HepG2 (cell line): ENCODE data around the gene CRLF2. TPM values are rescaled to one million over a fixed set of nuclear protein-coding genes. Genes with fewer than 3 reads are reported as not detected.

Experiments used
- ATAC-seq: fragments of 200-7000 bp; cut with Tn5 transposase; 3 replicates; pipeline ENCODE4 v1.9.1; 2020; ENCODE audit warnings: mild to moderate bottlenecking, moderate library complexity
- BruUV-seq: library from RNA; stranded (reverse); fragments of 400-500 nt; replicated peaks from 2 replicates; lab custom pipeline; 2021; lab: Mats Ljungman, UMichigan
- CTCF ChIA-PET: fragments of 300-600 bp; formaldehyde crosslinking; extraction: SDS; loops from one replicate; lab custom pipeline; 2021; ENCODE audit warnings: low total read pairs, inconsistent platforms, low intra/inter-chr PET ratio; lab: Yijun Ruan, JAX
- POLR2A ChIA-PET: fragments of 350-600 bp; sonication (Branson Sonifier 250); formaldehyde crosslinking; loops from one replicate; lab custom pipeline; 2020; ENCODE audit warnings: antibody characterized with exemption, inconsistent platforms; lab: Yijun Ruan, JAX
- DNase-seq: peaks from one replicate; pipeline ENCODE4 v3.0.0-alpha.2; 2015; ENCODE audit warnings: low spot score
- FAIRE-seq: peaks from 3 replicates; lab custom pipeline; 2011; peaks lifted over from hg19 to GRCh38; lab: Jason Lieb, UNC
- H2AFZ ChIP-seq: one replicate; pipeline ENCODE4 v1.6.1; 2011; ENCODE audit warnings: low read length, inconsistent platforms
- H3K27ac ChIP-seq: fragments of 300-600 bp; 3 replicates; pipeline ENCODE4 v1.8.0; 2011; ENCODE audit warnings: mixed run types, mild to moderate bottlenecking, mixed read lengths, low read length, inconsistent platforms; ENCODE audit not compliant: insufficient read depth; ENCODE audit errors: extremely low read length
- H3K27me3 ChIP-seq, 2 experiments: fragments of 200-600 bp in 1 of 2; 2 replicates in 1 of 2; 3 replicates in 1 of 2; pipeline versions ENCODE4 v1.6.0 to v1.8.0; 2011; ENCODE audit warnings: low read length in 2 of 2, mild to moderate bottlenecking in 2 of 2, moderate library complexity in 2 of 2, inconsistent platforms in 1 of 2; ENCODE audit not compliant: insufficient read depth in 2 of 2, control insufficient read depth in 1 of 2
- H3K36me3 ChIP-seq, 2 experiments: fragments of 200-600 bp in 1 of 2; replicated peaks in 1 of 2; 2 replicates in 1 of 2; 3 replicates in 1 of 2; pipeline versions ENCODE4 v1.5.1 to v1.8.0; 2011; ENCODE audit warnings: low read length in 2 of 2, inconsistent platforms in 1 of 2; ENCODE audit not compliant: insufficient read depth in 2 of 2, control insufficient read depth in 1 of 2
- H3K4me1 ChIP-seq: 2 replicates; pipeline ENCODE4 v1.5.1; 2012; ENCODE audit warnings: low read length, inconsistent platforms; ENCODE audit not compliant: insufficient read depth
- H3K4me2 ChIP-seq: 2 replicates; pipeline ENCODE4 v1.6.0; 2011; ENCODE audit warnings: low read depth, low read length, inconsistent platforms
- H3K4me3 ChIP-seq, 3 experiments: fragments of 200-600 bp in 1 of 3; sonication (generic), shearing (Covaris generic) in 1 of 3; replicated peaks in 1 of 3; 2 replicates each; pipeline ENCODE4 v1.5.1; 2011 to 2016; ENCODE audit warnings: low read length in 3 of 3, inconsistent platforms in 2 of 3, low read depth in 2 of 3, mild to moderate bottlenecking in 2 of 3, control low read depth in 1 of 3, mixed read lengths in 1 of 3; ENCODE audit not compliant: insufficient read depth in 1 of 3
- H3K79me2 ChIP-seq: one replicate; pipeline ENCODE4 v1.6.1; 2011; ENCODE audit warnings: low read length, inconsistent platforms; ENCODE audit not compliant: insufficient read depth
- H3K9ac ChIP-seq: 2 replicates; pipeline ENCODE4 v1.6.0; 2011; ENCODE audit warnings: mild to moderate bottlenecking, low read depth, low read length, inconsistent platforms; ENCODE audit not compliant: insufficient read depth
- H3K9me3 ChIP-seq: 2 replicates; pipeline ENCODE4 v1.5.1; 2012; ENCODE audit warnings: mild to moderate bottlenecking, low read length
- H4K20me1 ChIP-seq: 2 replicates; pipeline ENCODE4 v1.6.0; 2011; ENCODE audit warnings: inconsistent platforms, mild to moderate bottlenecking, low read length, moderate library complexity; ENCODE audit not compliant: insufficient read depth
- HOXA3 ChIP-seq: sonication (generic); formaldehyde crosslinking; IDR thresholded peaks from 2 replicates; pipeline ENCODE4 v1.5.0; 2020; ENCODE audit warnings: missing genetic modification reagents
- MLLT10 ChIP-seq: sonication (generic); formaldehyde crosslinking; IDR thresholded peaks from 2 replicates; pipeline ENCODE4 v1.4.0; 2020; ENCODE audit warnings: missing genetic modification reagents
- NFE2L1 ChIP-seq: sonication (generic); formaldehyde crosslinking; IDR thresholded peaks from 2 replicates; pipeline ENCODE4 v1.4.0; 2020; ENCODE audit warnings: missing genetic modification reagents, mild to moderate bottlenecking, borderline replicate concordance
- PLRG1 ChIP-seq: fragments of 450-650 bp; conservative IDR thresholded peaks from 2 replicates; pipeline ENCODE4 v1.6.1; 2016
- POGZ ChIP-seq: sonication (generic); formaldehyde crosslinking; IDR thresholded peaks from 2 replicates; pipeline ENCODE4 v1.4.0; 2020; ENCODE audit warnings: mild to moderate bottlenecking, missing genetic modification reagents
- REL ChIP-seq: sonication (generic); formaldehyde crosslinking; conservative IDR thresholded peaks from 2 replicates; pipeline ENCODE4 v1.8.0; 2022; ENCODE audit warnings: mild to moderate bottlenecking, missing genetic modification reagents, moderate library complexity
- RELA ChIP-seq: sonication (generic); formaldehyde crosslinking; IDR thresholded peaks from 2 replicates; pipeline ENCODE4 v1.4.0; 2020; ENCODE audit warnings: missing genetic modification reagents
- SRSF1 ChIP-seq: fragments of 200-400 bp; formaldehyde crosslinking; optimal IDR thresholded peaks from 2 replicates; pipeline ENCODE3; 2017; ENCODE audit warnings: mild to moderate bottlenecking, low read depth, low read length, moderate library complexity
- TAF15 ChIP-seq: fragments of 200-400 bp; formaldehyde crosslinking; IDR thresholded peaks from one replicate; pipeline ENCODE4 v1.6.1; 2018; ENCODE audit warnings: mild to moderate bottlenecking, low read depth, low read length; ENCODE audit not compliant: poor library complexity, severe bottlenecking
- ZNF12 ChIP-seq: sonication (generic); formaldehyde crosslinking; IDR thresholded peaks from 2 replicates; pipeline ENCODE4 v1.5.0; 2020; ENCODE audit warnings: missing genetic modification reagents
- ZNF264 ChIP-seq: sonication (generic); formaldehyde crosslinking; IDR thresholded peaks from 2 replicates; pipeline ENCODE4 v1.4.0; 2020; ENCODE audit warnings: missing genetic modification reagents
- ZNF550 ChIP-seq: sonication (generic); formaldehyde crosslinking; IDR thresholded peaks from 2 replicates; pipeline ENCODE4 v1.4.0; 2020; ENCODE audit warnings: mild to moderate bottlenecking, missing genetic modification reagents, borderline replicate concordance
- ZNF672 ChIP-seq: sonication (generic); formaldehyde crosslinking; IDR thresholded peaks from 2 replicates; pipeline ENCODE4 v1.8.1; 2022; ENCODE audit warnings: missing genetic modification reagents
- WGBS: methylation state at CpG from one replicate; pipeline ENCODE4 v1.1.6; 2017; ENCODE audit warnings: low lambda C conversion rate; 5-methylcytosine and 5-hydroxymethylcytosine counted together
- in situ Hi-C: cut with HindIII; loops from 2 replicates; pipeline ENCODE4 v1.10.0; 2017; ENCODE audit warnings: low pct_unique_long_range_greater_than_20kb; ENCODE audit not compliant: extremely low pct_ligation_motif_present
- intact Hi-C: fragments of 100-400 bp; cut with micrococcal nuclease; formaldehyde crosslinking; loops from one replicate; pipeline ENCODE4 v1.10.0; 2022; ENCODE audit not compliant: unreplicated experiment
- polyA plus RNA-seq, 8 experiments: library from polyadenylated mRNA; depleted of rRNA in 3 of 8; stranded (reverse) in 7 of 8; unstranded in 1 of 8; fragments of >200 nt; fragmentation: Illumina TruSeq in 4 of 8; extraction: Trizol in 4 of 8; gene quantifications; 2 replicates each; pipeline versions ENCODE4 v1.2.1 to v1.2.3, GENCODE V29; 2011 to 2016; ENCODE audit warnings: low read depth in 4 of 8, missing spikeins in 1 of 8, mixed read lengths in 1 of 8; ENCODE audit not compliant: insufficient read depth in 1 of 8
- total RNA-seq, 5 experiments: library from RNA; depleted of rRNA; stranded (reverse); fragments of >200 nt; fragmentation: Illumina TruSeq; extraction: Trizol; gene quantifications; 2 replicates each; pipeline ENCODE4 v1.2.3, GENCODE V29; 2016; ENCODE audit warnings: low read depth in 1 of 5
- TF ChIP-seq, protein P1 (sequence below): sonication (generic); formaldehyde crosslinking; IDR thresholded peaks from 2 replicates; pipeline ENCODE4 v1.4.0; 2020; ENCODE audit warnings: mild to moderate bottlenecking, missing genetic modification reagents
- TF ChIP-seq, protein P2 (sequence below): sonication (generic); formaldehyde crosslinking; IDR thresholded peaks from 2 replicates; pipeline ENCODE4 v1.8.1; 2023; ENCODE audit warnings: mild to moderate bottlenecking, missing genetic modification reagents
- TF ChIP-seq, protein P3 (sequence below): sonication (generic); formaldehyde crosslinking; IDR thresholded peaks from 2 replicates; pipeline ENCODE4 v1.4.0; 2020; ENCODE audit warnings: missing genetic modification reagents, borderline replicate concordance

The CRLF2 gene
- total and polyA plus RNA-seq, 2 of the 13 experiments (the other 11 are each of a cell fraction or from before 2014, with no cell fraction given): not detected

DNA sequence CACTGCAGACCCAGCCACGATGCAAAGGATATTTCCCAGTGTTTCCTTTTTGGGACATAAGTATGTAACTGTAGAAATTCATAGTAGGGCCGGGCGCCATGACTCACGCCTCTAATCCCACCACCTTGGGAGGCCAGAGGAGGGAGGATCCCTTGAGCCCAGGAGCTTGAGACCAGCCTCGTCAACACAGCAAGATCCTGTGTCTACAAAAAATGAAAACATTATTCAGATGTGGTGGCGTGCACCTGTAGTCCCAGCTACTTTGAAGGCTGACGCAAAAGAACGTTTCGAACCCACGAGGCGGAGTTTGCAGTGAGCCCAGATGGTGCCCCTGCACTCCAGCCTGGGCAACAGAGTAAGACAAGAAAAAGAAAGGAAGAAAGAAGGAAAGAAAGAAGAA, 49.2 kb downstream of the CRLF2 start (continued):
- TF ChIP-seq, protein P1, sequence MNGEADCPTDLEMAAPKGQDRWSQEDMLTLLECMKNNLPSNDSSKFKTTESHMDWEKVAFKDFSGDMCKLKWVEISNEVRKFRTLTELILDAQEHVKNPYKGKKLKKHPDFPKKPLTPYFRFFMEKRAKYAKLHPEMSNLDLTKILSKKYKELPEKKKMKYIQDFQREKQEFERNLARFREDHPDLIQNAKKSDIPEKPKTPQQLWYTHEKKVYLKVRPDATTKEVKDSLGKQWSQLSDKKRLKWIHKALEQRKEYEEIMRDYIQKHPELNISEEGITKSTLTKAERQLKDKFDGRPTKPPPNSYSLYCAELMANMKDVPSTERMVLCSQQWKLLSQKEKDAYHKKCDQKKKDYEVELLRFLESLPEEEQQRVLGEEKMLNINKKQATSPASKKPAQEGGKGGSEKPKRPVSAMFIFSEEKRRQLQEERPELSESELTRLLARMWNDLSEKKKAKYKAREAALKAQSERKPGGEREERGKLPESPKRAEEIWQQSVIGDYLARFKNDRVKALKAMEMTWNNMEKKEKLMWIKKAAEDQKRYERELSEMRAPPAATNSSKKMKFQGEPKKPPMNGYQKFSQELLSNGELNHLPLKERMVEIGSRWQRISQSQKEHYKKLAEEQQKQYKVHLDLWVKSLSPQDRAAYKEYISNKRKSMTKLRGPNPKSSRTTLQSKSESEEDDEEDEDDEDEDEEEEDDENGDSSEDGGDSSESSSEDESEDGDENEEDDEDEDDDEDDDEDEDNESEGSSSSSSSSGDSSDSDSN (CRISPR knock-in tag): no peak
- TF ChIP-seq ZNF12: no peak
- TF ChIP-seq TAF15: no peak
- TF ChIP-seq, protein P2, sequence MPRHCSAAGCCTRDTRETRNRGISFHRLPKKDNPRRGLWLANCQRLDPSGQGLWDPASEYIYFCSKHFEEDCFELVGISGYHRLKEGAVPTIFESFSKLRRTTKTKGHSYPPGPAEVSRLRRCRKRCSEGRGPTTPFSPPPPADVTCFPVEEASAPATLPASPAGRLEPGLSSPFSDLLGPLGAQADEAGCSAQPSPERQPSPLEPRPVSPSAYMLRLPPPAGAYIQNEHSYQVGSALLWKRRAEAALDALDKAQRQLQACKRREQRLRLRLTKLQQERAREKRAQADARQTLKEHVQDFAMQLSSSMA (CRISPR knock-in tag): no peak
- no peak for TF ChIP-seq RELA (CRISPR knock-in tag)
- no peak for TF ChIP-seq MLLT10 (CRISPR knock-in tag)
- no peak for TF ChIP-seq PLRG1
- no peak for TF ChIP-seq HOXA3

DNA sequence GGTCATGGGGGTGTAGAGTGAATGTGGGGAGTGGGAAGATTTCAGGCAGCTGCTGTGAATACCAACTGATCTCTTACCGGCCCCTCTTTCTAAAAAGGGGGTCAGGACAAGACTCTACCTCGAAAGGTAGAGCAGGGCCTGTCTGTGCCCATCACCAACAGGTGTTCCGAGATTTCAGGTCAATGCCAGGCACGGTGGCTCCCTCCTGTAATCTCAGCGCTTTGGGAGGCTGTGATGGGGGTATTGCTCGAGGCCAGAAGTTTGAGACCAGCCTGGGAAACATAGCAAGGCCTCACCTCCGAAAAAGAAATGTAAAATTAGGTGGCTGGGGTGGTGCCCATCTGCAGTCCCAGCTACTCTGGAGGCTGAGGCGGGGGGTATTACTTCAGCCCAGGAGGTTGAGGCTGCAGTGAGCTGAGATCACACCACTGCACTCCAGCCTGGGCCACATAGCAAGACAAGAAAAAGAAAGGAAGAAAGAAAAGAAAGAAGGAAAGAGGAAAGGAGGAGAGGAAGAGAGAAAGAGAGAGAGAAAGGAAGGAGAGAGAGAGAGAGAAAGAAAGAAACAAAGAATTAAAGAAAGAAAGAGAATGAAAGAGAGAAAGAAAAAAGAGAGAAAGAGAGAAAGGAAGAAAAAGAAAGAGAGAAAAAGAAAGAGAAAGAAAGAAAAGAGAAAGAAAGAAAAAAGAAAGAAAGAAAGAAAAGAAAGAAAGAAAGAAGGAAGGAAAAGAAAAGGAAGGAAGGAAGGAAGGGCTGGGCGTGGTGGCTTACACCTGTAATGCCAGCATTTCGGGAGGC, 50.1 kb downstream of the CRLF2 start:
- no peak overlapping the region for H3K4me2 ChIP-seq
- H3K27ac ChIP-seq: no peak overlapping the region
- POLR2A ChIA-PET: no interaction called here
- H4K20me1 ChIP-seq: no peaks in the 10 kb centered on the region
- 8% methylated on average over 10 of the region's 10 CpGs for WGBS
- no peak overlapping the region for H2AFZ ChIP-seq
- CTCF ChIA-PET: no interaction called here
- no peaks in the 10 kb centered on the region for H3K79me2 ChIP-seq
- DNase-seq: no peak
- H3K36me3 ChIP-seq: no peaks in the 10 kb centered on the region
- no peaks in the 10 kb centered on the region for H3K4me1 ChIP-seq
- no peak for FAIRE-seq
- in situ Hi-C loops (no loop called here), intact Hi-C loops (no loop called here)
- no peak overlapping the region for H3K4me3 ChIP-seq
- H3K9me3 ChIP-seq: no peaks in the 10 kb centered on the region
- no peaks in the 10 kb centered on the region for H3K27me3 ChIP-seq
- no TSS peak for BruUV-seq
- no peak for ATAC-seq
- H3K9ac ChIP-seq: no peak overlapping the region
- TF ChIP-seq ZNF672 (CRISPR knock-in tag): no peak
- no peak for TF ChIP-seq SRSF1
- TF ChIP-seq, protein P3, sequence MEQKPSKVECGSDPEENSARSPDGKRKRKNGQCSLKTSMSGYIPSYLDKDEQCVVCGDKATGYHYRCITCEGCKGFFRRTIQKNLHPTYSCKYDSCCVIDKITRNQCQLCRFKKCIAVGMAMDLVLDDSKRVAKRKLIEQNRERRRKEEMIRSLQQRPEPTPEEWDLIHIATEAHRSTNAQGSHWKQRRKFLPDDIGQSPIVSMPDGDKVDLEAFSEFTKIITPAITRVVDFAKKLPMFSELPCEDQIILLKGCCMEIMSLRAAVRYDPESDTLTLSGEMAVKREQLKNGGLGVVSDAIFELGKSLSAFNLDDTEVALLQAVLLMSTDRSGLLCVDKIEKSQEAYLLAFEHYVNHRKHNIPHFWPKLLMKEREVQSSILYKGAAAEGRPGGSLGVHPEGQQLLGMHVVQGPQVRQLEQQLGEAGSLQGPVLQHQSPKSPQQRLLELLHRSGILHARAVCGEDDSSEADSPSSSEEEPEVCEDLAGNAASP (CRISPR knock-in tag): no peak
- TF ChIP-seq ZNF264: no peak
- no peak for TF ChIP-seq POGZ (CRISPR knock-in tag)
- TF ChIP-seq ZNF550 (CRISPR knock-in tag): no peak
- no peak for TF ChIP-seq NFE2L1 (CRISPR knock-in tag)
- no peak for TF ChIP-seq REL (CRISPR knock-in tag)
